Natural killer cell (primary cell): ENCODE measurements around the gene TMEM167A. TPM values are rescaled to one million over a fixed set of nuclear protein-coding genes. Genes with fewer than 3 reads are reported as not detected.

ENCODE experiments used
- ATAC-seq, 3 donors: fragments of 150-1000 bp in 2 of 3; fragments of 200-7000 bp in 1 of 3; cut with Tn5 transposase; 1 replicate in 1 of 3; 2 replicates in 2 of 3; pipeline ENCODE4 v1.10.0; 2021; ENCODE audit warnings: mild to moderate bottlenecking in 2 of 3, moderate library complexity in 2 of 3
- DNase-seq, 2 donors: peaks; one replicate each; pipeline versions ENCODE4 v3.0.0 to v3.0.0-alpha.2; 2013 to 2021; ENCODE audit warnings: mixed read lengths in 1 of 2
- H3K27ac ChIP-seq: one replicate; pipeline ENCODE4 v1.5.1; 2013; ENCODE audit warnings: mild to moderate bottlenecking, low read length
- H3K27me3 ChIP-seq: one replicate; pipeline ENCODE4 v1.6.1; 2013; ENCODE audit warnings: low read length; ENCODE audit not compliant: control insufficient read depth, insufficient read depth
- H3K36me3 ChIP-seq: one replicate; pipeline ENCODE4 v1.6.1; 2013; ENCODE audit warnings: low read length; ENCODE audit not compliant: control insufficient read depth, insufficient read depth
- H3K4me1 ChIP-seq: one replicate; pipeline ENCODE4 v1.6.1; 2013; ENCODE audit warnings: low read length; ENCODE audit not compliant: control insufficient read depth, insufficient read depth
- H3K4me3 ChIP-seq: one replicate; pipeline ENCODE4 v1.5.1; 2013; ENCODE audit warnings: low read length
- H3K9me3 ChIP-seq: one replicate; pipeline ENCODE4 v1.6.1; 2013; ENCODE audit warnings: low read length; ENCODE audit not compliant: control insufficient read depth, insufficient read depth
- H3K27ac Mint-ChIP-seq, 2 donors: one replicate each; pipeline ENCODE4 v1.8.0; 2022; ENCODE audit warnings: mild to moderate bottlenecking in 2 of 2, mixed read lengths in 2 of 2, moderate library complexity in 1 of 2
- H3K27me3 Mint-ChIP-seq, 2 donors: one replicate each; pipeline ENCODE4 v1.8.0; 2022; ENCODE audit warnings: low read depth in 2 of 2, mixed read lengths in 2 of 2
- H3K36me3 Mint-ChIP-seq: one replicate; pipeline ENCODE4 v1.8.0; 2022; ENCODE audit warnings: mixed read lengths
- H3K4me1 Mint-ChIP-seq, 2 donors: one replicate each; pipeline ENCODE4 v1.8.0; 2022; ENCODE audit warnings: mixed read lengths in 2 of 2
- H3K4me3 Mint-ChIP-seq: one replicate; pipeline ENCODE4 v1.8.0; 2022; ENCODE audit warnings: mild to moderate bottlenecking, moderate library complexity, mixed read lengths
- H3K9me3 Mint-ChIP-seq, 2 donors: one replicate each; pipeline ENCODE4 v1.8.0; 2022; ENCODE audit warnings: mixed read lengths in 2 of 2
- WGBS: methylation state at CpG from one replicate; pipeline ENCODE4 v1.1.7; 2013; ENCODE audit warnings: missing lambda C conversion rate; ENCODE audit not compliant: insufficient coverage; 5-methylcytosine and 5-hydroxymethylcytosine counted together
- intact Hi-C: fragments of 100-400 bp; cut with micrococcal nuclease; formaldehyde crosslinking; loops from one replicate; pipeline ENCODE4 v1.14.2; 2022
- total RNA-seq, 4 donors: library from RNA; stranded (reverse); fragments of 120-200 nt in 1 of 4; gene quantifications; one replicate each; pipeline versions ENCODE4 v1.2.3 to v1.2.4, GENCODE V29; 2013 to 2022
- TF ChIP-seq, protein P1 (sequence below): fragments of 200-600 bp; IDR thresholded peaks from one replicate; pipeline ENCODE4 v1.8.0; 2022; ENCODE audit warnings: antibody characterized with exemption

Gene TMEM167A
- total RNA-seq, 3 donors from 2014 or later (not counting 1 experiment from before 2014, with no cell fraction given), result 42.0 to 45.3 (median 44.2) TPM

GRCh38 chr5:83036991-83037575, 40.1 kb downstream of the TMEM167A start:
- no peaks in the 10 kb centered on the region for H3K27me3 ChIP-seq
- TF ChIP-seq, protein P1, sequence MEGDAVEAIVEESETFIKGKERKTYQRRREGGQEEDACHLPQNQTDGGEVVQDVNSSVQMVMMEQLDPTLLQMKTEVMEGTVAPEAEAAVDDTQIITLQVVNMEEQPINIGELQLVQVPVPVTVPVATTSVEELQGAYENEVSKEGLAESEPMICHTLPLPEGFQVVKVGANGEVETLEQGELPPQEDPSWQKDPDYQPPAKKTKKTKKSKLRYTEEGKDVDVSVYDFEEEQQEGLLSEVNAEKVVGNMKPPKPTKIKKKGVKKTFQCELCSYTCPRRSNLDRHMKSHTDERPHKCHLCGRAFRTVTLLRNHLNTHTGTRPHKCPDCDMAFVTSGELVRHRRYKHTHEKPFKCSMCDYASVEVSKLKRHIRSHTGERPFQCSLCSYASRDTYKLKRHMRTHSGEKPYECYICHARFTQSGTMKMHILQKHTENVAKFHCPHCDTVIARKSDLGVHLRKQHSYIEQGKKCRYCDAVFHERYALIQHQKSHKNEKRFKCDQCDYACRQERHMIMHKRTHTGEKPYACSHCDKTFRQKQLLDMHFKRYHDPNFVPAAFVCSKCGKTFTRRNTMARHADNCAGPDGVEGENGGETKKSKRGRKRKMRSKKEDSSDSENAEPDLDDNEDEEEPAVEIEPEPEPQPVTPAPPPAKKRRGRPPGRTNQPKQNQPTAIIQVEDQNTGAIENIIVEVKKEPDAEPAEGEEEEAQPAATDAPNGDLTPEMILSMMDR, result no peak
- Mint-ChIP-seq H3K36me3 (no peaks in the 10 kb centered on the region), H3K4me3 (no peak overlapping the region), H3K9me3 (no peaks in the 10 kb centered on the region), H3K27me3 (peaks cover 0 to 10% of the 10 kb centered on the region in 2 donors), H3K27ac (no peak overlapping the region), H3K4me1 (no peaks in the 10 kb centered on the region)
- no peak for DNase-seq
- H3K4me3 ChIP-seq, result no peak overlapping the region
- WGBS, result 71% methylated on average over 3 of the region's 4 CpGs
- no peaks in the 10 kb centered on the region for H3K4me1 ChIP-seq
- intact Hi-C loops, result no loop called here
- H3K9me3 ChIP-seq, result no peaks in the 10 kb centered on the region
- H3K36me3 ChIP-seq, result no peaks in the 10 kb centered on the region
- no peak overlapping the region for H3K27ac ChIP-seq
- ATAC-seq, result no peak

- H3K9me3 ChIP-seq, result no peaks in the 10 kb centered on the region
- peaks cover 0 to 10% of the 10 kb centered on the region in 2 donors for H3K27me3 Mint-ChIP-seq
- H3K27me3 ChIP-seq, result no peaks in the 10 kb centered on the region
- no peak overlapping the region for H3K27ac Mint-ChIP-seq
- DNase-seq, result no peak
- no peaks in the 10 kb centered on the region for H3K9me3 Mint-ChIP-seq
- H3K36me3 Mint-ChIP-seq, result no peaks in the 10 kb centered on the region
- no peak for ATAC-seq
- TF ChIP-seq, protein P1, result no peak
- 89% methylated on average over 5 of the region's 5 CpGs for WGBS
- no peak overlapping the region for H3K4me3 Mint-ChIP-seq
- no peaks in the 10 kb centered on the region for H3K4me1 ChIP-seq
- H3K27ac ChIP-seq, result no peak overlapping the region
- no peaks in the 10 kb centered on the region for H3K4me1 Mint-ChIP-seq
- H3K36me3 ChIP-seq, result no peaks in the 10 kb centered on the region
- H3K4me3 ChIP-seq, result no peak overlapping the region
- intact Hi-C loops, result no loop called here
Observed at GRCh38 chr5:83035373-83036100, 41.7 kb downstream of the TMEM167A start.

DNA sequence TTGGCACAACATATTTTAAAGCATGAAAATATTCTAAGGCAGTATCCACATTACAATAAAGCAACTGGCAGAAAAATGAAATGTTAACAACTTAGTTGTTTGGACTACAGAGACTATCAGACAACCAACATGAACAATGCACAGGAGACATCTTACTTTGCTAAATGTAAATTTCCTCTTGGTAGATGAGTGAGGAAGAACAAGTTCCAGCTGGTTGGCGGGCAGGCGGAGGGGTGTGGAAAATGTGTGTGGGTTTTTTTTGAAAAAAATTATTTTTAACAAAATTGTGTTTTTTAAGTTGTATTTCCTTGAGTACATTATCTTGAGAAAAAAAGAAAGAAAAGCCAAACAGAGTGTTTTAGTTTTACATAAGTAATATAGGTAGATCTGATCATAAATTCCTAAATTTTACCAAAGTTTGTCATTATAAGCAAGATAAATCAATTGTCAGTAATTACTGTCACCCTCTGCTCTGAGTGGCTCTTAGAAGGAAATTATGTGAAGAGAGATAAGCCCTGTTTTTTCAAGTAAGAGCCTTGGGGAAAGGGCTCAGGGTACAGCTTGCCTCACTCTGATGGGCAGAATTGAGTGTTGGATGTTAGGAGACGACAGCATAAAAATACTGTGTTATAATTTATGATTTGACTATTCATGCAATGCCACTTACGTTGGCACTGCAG, 42.5 kb downstream of the TMEM167A start:
- intact Hi-C loops, result no loop called here
- DNase-seq, result no peak
- ATAC-seq, result no peak
- Histone ChIP-seq H3K4me3 (no peak overlapping the region), H3K36me3 (no peaks in the 10 kb centered on the region), H3K27me3 (no peaks in the 10 kb centered on the region), H3K27ac (no peak overlapping the region), H3K9me3 (no peaks in the 10 kb centered on the region), H3K4me1 (no peaks in the 10 kb centered on the region)
- no peaks in the 10 kb centered on the region for H3K9me3 Mint-ChIP-seq
- H3K27ac Mint-ChIP-seq, result no peak overlapping the region
- no peaks in the 10 kb centered on the region for H3K4me1 Mint-ChIP-seq
- TF ChIP-seq, protein P1, result no peak
- 94% methylated on average over 3 of the region's 4 CpGs for WGBS
- H3K36me3 Mint-ChIP-seq, result no peaks in the 10 kb centered on the region
- H3K4me3 Mint-ChIP-seq, result no peak overlapping the region
- H3K27me3 Mint-ChIP-seq, result peaks cover 0 to 10% of the 10 kb centered on the region in 2 donors
